Thyroid gland (tissue), 4 donors: ENCODE results near the gene DGKB. TPM values are rescaled to one million over a fixed set of nuclear protein-coding genes. Genes with fewer than 3 reads are reported as not detected.

Source experiments
- DNase-seq, 2 donors: peaks; one replicate each; pipeline ENCODE4 v3.0.0-alpha.2; 2019
- H3K27ac ChIP-seq, 3 donors: fragments of 200-600 bp; sonication (generic); 1 replicate in 2 of 3; 2 replicates in 1 of 3; pipeline ENCODE4 v1.5.1; 2016 to 2019; ENCODE audit warnings: mild to moderate bottlenecking in 1 of 3, moderate library complexity in 1 of 3
- H3K27me3 ChIP-seq: fragments of 200-600 bp; sonication (generic); one replicate; pipeline ENCODE4 v1.5.1; 2019
- H3K36me3 ChIP-seq, 2 donors: fragments of 200-600 bp; sonication (generic); one replicate each; pipeline ENCODE4 v1.5.1; 2016 to 2019
- H3K4me1 ChIP-seq, 2 donors: fragments of 200-600 bp; sonication (generic); one replicate each; pipeline ENCODE4 v1.5.1; 2017 to 2019
- H3K4me3 ChIP-seq, 3 donors: fragments of 200-600 bp; sonication (generic); replicated peaks in 1 of 3; 1 replicate in 2 of 3; 2 replicates in 1 of 3; pipeline ENCODE4 v1.5.1; 2016; ENCODE audit warnings: mild to moderate bottlenecking in 1 of 3
- H3K9me3 ChIP-seq: fragments of 200-600 bp; sonication (generic); one replicate; pipeline ENCODE4 v1.5.1; 2017
- CTCF ChIP-seq, 6 experiments: fragments of 200-600 bp in 3 of 6; fragments of 450-650 bp in 3 of 6; sonication (generic) in 3 of 6; IDR thresholded peaks; one replicate each; pipeline ENCODE4 v1.5.1; 2016 to 2019; ENCODE audit warnings: antibody characterized with exemption in 6 of 6, mild to moderate bottlenecking in 2 of 6, inconsistent platforms in 1 of 6, moderate library complexity in 1 of 6
- POLR2A ChIP-seq, 2 donors: fragments of 450-650 bp; IDR thresholded peaks; one replicate each; pipeline ENCODE4 v1.6.1; 2017; ENCODE audit warnings: antibody characterized with exemption in 2 of 2, mild to moderate bottlenecking in 2 of 2, moderate library complexity in 1 of 2
- WGBS, 2 donors: methylation state at CpG; one replicate each; pipeline ENCODE4 v1.1.5; 2017; 5-methylcytosine and 5-hydroxymethylcytosine counted together
- intact Hi-C: fragments of 100-400 bp; cut with DNase I; formaldehyde crosslinking; loops from one replicate; pipeline ENCODE4 v1.15.1; 2023
- total RNA-seq, 4 donors: library from RNA; depleted of rRNA; stranded (reverse); fragments of >200 nt; gene quantifications; one replicate each; pipeline ENCODE4 v1.2.3, GENCODE V29; 2016

The DGKB gene
- total RNA-seq, 4 donors from 2014 or later: 0.11 to 2.1 (median 0.49) TPM; not detected in 1

GRCh38 chr7:14294637-14295036, 607.9 kb downstream of the DGKB start:
- no peaks in the 10 kb centered on the region for H3K9me3 ChIP-seq
- H3K36me3 ChIP-seq: no peaks in the 10 kb centered on the region
- H3K27ac ChIP-seq: no peak overlapping the region
- no peaks in the 10 kb centered on the region for H3K4me1 ChIP-seq
- no peaks in the 10 kb centered on the region for H3K27me3 ChIP-seq
- whole genome bisulfite sequencing, 2 donors: 76 to 84% methylated on average over 1 of the region's 1 CpG
- no peak overlapping the region for H3K4me3 ChIP-seq
- TF ChIP-seq CTCF (IDR thresholded peaks at IDR 0.05) (no peak), POLR2A (IDR thresholded peaks at IDR 0.05) (no peak)
- no peak for DNase-seq
- intact Hi-C loops: no loop called here

- Histone ChIP-seq H3K27ac (no peak overlapping the region), H3K9me3 (no peaks in the 10 kb centered on the region), H3K4me3 (no peak overlapping the region), H3K27me3 (no peaks in the 10 kb centered on the region), H3K4me1 (no peaks in the 10 kb centered on the region), H3K36me3 (no peaks in the 10 kb centered on the region)
- WGBS, 2 donors: 71 to 78% methylated on average over 2 of the region's 2 CpGs
- intact Hi-C loops: no loop called here
- TF ChIP-seq POLR2A (IDR thresholded peaks at IDR 0.05) (no peak), CTCF (IDR thresholded peaks at IDR 0.05) (no peak)
- no peak for DNase-seq
Measured at GRCh38 chr7:14293434-14293833, 609.1 kb downstream of the DGKB start.

- Histone ChIP-seq H3K36me3 (no peaks in the 10 kb centered on the region), H3K4me1 (no peaks in the 10 kb centered on the region), H3K4me3 (no peak overlapping the region), H3K9me3 (no peaks in the 10 kb centered on the region), H3K27me3 (no peaks in the 10 kb centered on the region), H3K27ac (no peak overlapping the region)
- intact Hi-C loops: no loop called here
- no peak for DNase-seq
- TF ChIP-seq POLR2A (IDR thresholded peaks at IDR 0.05): no peak
- TF ChIP-seq CTCF (IDR thresholded peaks at IDR 0.05): no peak
Measured at GRCh38 chr7:14292737-14293136, 609.8 kb downstream of the DGKB start.

GRCh38 chr7:14289957-14290356, 612.6 kb downstream of the DGKB start:
- intact Hi-C loops: no loop called here

GRCh38 chr7:14288701-14289100, 613.9 kb downstream of the DGKB start:
- H3K4me3 ChIP-seq: no peak overlapping the region
- no peak overlapping the region for H3K27ac ChIP-seq
- WGBS, 2 donors: 69 to 70% methylated on average over 3 of the region's 3 CpGs
- H3K27me3 ChIP-seq: no peaks in the 10 kb centered on the region
- TF ChIP-seq CTCF (IDR thresholded peaks at IDR 0.05): no peak
- no peak for TF ChIP-seq POLR2A (IDR thresholded peaks at IDR 0.05)
- intact Hi-C loops: no loop called here
- no peaks in the 10 kb centered on the region for H3K9me3 ChIP-seq
- no peak for DNase-seq
- no peaks in the 10 kb centered on the region for H3K36me3 ChIP-seq
- H3K4me1 ChIP-seq: no peaks in the 10 kb centered on the region

More at GRCh38 chr7:14289957-14290356, 612.6 kb downstream of the DGKB start:
- Histone ChIP-seq H3K9me3 (no peaks in the 10 kb centered on the region), H3K4me3 (no peak overlapping the region), H3K4me1 (no peaks in the 10 kb centered on the region), H3K27me3 (no peaks in the 10 kb centered on the region), H3K27ac (no peak overlapping the region), H3K36me3 (no peaks in the 10 kb centered on the region)
- DNase-seq: no peak
- no peak for TF ChIP-seq POLR2A (IDR thresholded peaks at IDR 0.05)
- no peak for TF ChIP-seq CTCF (IDR thresholded peaks at IDR 0.05)
